SJCRH30 (cell line): ENCODE measurements around the gene STIM2. TPM values are rescaled to one million over a fixed set of nuclear protein-coding genes. Genes with fewer than 3 reads are reported as not detected.

ENCODE experiments used
- DNase-seq, 2 experiments: peaks; one replicate each; pipeline ENCODE4 v3.0.0-alpha.2; 2015 to 2020
- H3K27ac ChIP-seq: fragments of 250-450 bp; sonication (Bioruptor Pico); 2 replicates; pipeline ENCODE4 v1.5.1; 2020; ENCODE audit warnings: mild to moderate bottlenecking, moderate library complexity
- H3K27me3 ChIP-seq: fragments of 250-450 bp; sonication (Bioruptor Pico); 2 replicates; pipeline ENCODE4 v1.5.1; 2020; ENCODE audit warnings: mild to moderate bottlenecking, moderate library complexity
- H3K36me3 ChIP-seq: fragments of 250-450 bp; sonication (Bioruptor Pico); 2 replicates; pipeline ENCODE4 v1.5.1; 2020; ENCODE audit warnings: mild to moderate bottlenecking, moderate library complexity
- H3K4me1 ChIP-seq: fragments of 250-450 bp; sonication (Bioruptor Pico); 2 replicates; pipeline ENCODE4 v1.5.1; 2020; ENCODE audit warnings: mild to moderate bottlenecking, moderate library complexity
- H3K4me3 ChIP-seq: fragments of 250-450 bp; sonication (Bioruptor Pico); 2 replicates; pipeline ENCODE4 v1.5.1; 2020; ENCODE audit warnings: mild to moderate bottlenecking, moderate library complexity
- H3K9me3 ChIP-seq: fragments of 250-450 bp; sonication (Bioruptor Pico); replicated peaks from 2 replicates; pipeline ENCODE4 v1.5.1; 2020; ENCODE audit warnings: mild to moderate bottlenecking, moderate library complexity
- total RNA-seq: library from RNA; depleted of rRNA; stranded (reverse); fragments of >200 nt; shearing (Covaris generic); gene quantifications from 2 replicates; pipeline ENCODE4 v1.2.3, GENCODE V29; 2014

STIM2 gene
- total RNA-seq, 1 experiment from 2014 or later: 33.7 TPM

GRCh38 chr4:26931451-26931850, 70.8 kb downstream of the STIM2 start:
- no peak for DNase-seq
- H3K27me3 ChIP-seq: no peaks in the 10 kb centered on the region
- H3K27ac ChIP-seq: no peak overlapping the region
- 0 out of 2 replicates have a peak, but pooled peaks cover 2% of the 10 kb centered on the region for H3K4me1 ChIP-seq
- H3K4me3 ChIP-seq: no peak overlapping the region
- H3K36me3 ChIP-seq: peaks cover 7% of the 10 kb centered on the region; the same call in 1 of the 2 replicates
- H3K9me3 ChIP-seq: no peaks in the 10 kb centered on the region

GRCh38 chr4:26931966-26932365, 71.3 kb downstream of the STIM2 start:
- 0 out of 2 replicates have a peak, but pooled peaks cover 3% of the 10 kb centered on the region for H3K4me1 ChIP-seq
- no peaks in the 10 kb centered on the region for H3K9me3 ChIP-seq
- H3K36me3 ChIP-seq: peaks cover 7% of the 10 kb centered on the region; the same call in 1 of the 2 replicates
- DNase-seq: no peak
- H3K4me3 ChIP-seq: no peak overlapping the region
- no peak overlapping the region for H3K27ac ChIP-seq
- H3K27me3 ChIP-seq: no peaks in the 10 kb centered on the region

- H3K9me3 ChIP-seq: no peaks in the 10 kb centered on the region
- no peak for DNase-seq
- H3K4me1 ChIP-seq: 0 out of 2 replicates have a peak, but pooled peaks cover 3% of the 10 kb centered on the region
- no peak overlapping the region for H3K4me3 ChIP-seq
- no peak overlapping the region for H3K27ac ChIP-seq
- peaks cover 4% of the 10 kb centered on the region; the same call in 1 of the 2 replicates for H3K36me3 ChIP-seq
- no peaks in the 10 kb centered on the region for H3K27me3 ChIP-seq
These were observed 74.8 kb downstream of the STIM2 start for GRCh38 chr4:26935397-26935796.

GRCh38 chr4:26936284-26937065, 75.8 kb downstream of the STIM2 start:
- Histone ChIP-seq H3K27me3 (no peaks in the 10 kb centered on the region), H3K4me1 (0 out of 2 replicates have a peak, but pooled peaks cover 3% of the 10 kb centered on the region), H3K4me3 (no peak overlapping the region), H3K9me3 (no peaks in the 10 kb centered on the region), H3K36me3 (peaks cover 4% of the 10 kb centered on the region; the same call in 1 of the 2 replicates), H3K27ac (no peak overlapping the region)
- DNase-seq: peak in 1 of 2 experiments; percentile 20

GRCh38 chr4:26937139-26937538, 76.5 kb downstream of the STIM2 start:
- H3K4me1 ChIP-seq: 0 out of 2 replicates have a peak, but pooled peaks cover 3% of the 10 kb centered on the region
- peaks cover 4% of the 10 kb centered on the region; the same call in 1 of the 2 replicates for H3K36me3 ChIP-seq
- no peaks in the 10 kb centered on the region for H3K9me3 ChIP-seq
- no peaks in the 10 kb centered on the region for H3K27me3 ChIP-seq
- H3K27ac ChIP-seq: no peak overlapping the region
- H3K4me3 ChIP-seq: no peak overlapping the region
- no peak for DNase-seq

GRCh38 chr4:26937567-26937966, 76.9 kb downstream of the STIM2 start:
- no peak overlapping the region for H3K4me3 ChIP-seq
- no peaks in the 10 kb centered on the region for H3K27me3 ChIP-seq
- DNase-seq: no peak
- no peak overlapping the region for H3K27ac ChIP-seq
- H3K36me3 ChIP-seq: peaks cover 4% of the 10 kb centered on the region; the same call in 1 of the 2 replicates
- H3K9me3 ChIP-seq: no peaks in the 10 kb centered on the region
- 0 out of 2 replicates have a peak, but pooled peaks cover 3% of the 10 kb centered on the region for H3K4me1 ChIP-seq

GRCh38 chr4:26938516-26938915, 77.9 kb downstream of the STIM2 start:
- DNase-seq: no peak
- peaks cover 4% of the 10 kb centered on the region; the same call in 1 of the 2 replicates for H3K36me3 ChIP-seq
- H3K9me3 ChIP-seq: no peaks in the 10 kb centered on the region
- no peak overlapping the region for H3K4me3 ChIP-seq
- H3K27ac ChIP-seq: no peak overlapping the region
- H3K4me1 ChIP-seq: 0 out of 2 replicates have a peak, but pooled peaks cover 3% of the 10 kb centered on the region
- H3K27me3 ChIP-seq: no peaks in the 10 kb centered on the region

GRCh38 chr4:26941951-26942350, 81.3 kb downstream of the STIM2 start:
- Histone ChIP-seq H3K4me1 (no peaks in the 10 kb centered on the region), H3K27ac (no peak overlapping the region), H3K36me3 (peaks cover 4% of the 10 kb centered on the region; the same call in 1 of the 2 replicates), H3K9me3 (no peaks in the 10 kb centered on the region), H3K27me3 (no peaks in the 10 kb centered on the region), H3K4me3 (no peak overlapping the region)
- DNase-seq: no peak

GRCh38 chr4:26942871-26943270, 82.2 kb downstream of the STIM2 start:
- no peaks in the 10 kb centered on the region for H3K4me1 ChIP-seq
- H3K9me3 ChIP-seq: no peaks in the 10 kb centered on the region
- no peak overlapping the region for H3K4me3 ChIP-seq
- H3K36me3 ChIP-seq: peaks cover 4% of the 10 kb centered on the region; the same call in 1 of the 2 replicates
- no peak overlapping the region for H3K27ac ChIP-seq
- H3K27me3 ChIP-seq: no peaks in the 10 kb centered on the region
- no peak for DNase-seq

- Histone ChIP-seq H3K27ac (no peak overlapping the region), H3K4me1 (no peaks in the 10 kb centered on the region), H3K4me3 (no peak overlapping the region), H3K9me3 (no peaks in the 10 kb centered on the region), H3K36me3 (peaks cover 4% of the 10 kb centered on the region; the same call in 1 of the 2 replicates), H3K27me3 (no peaks in the 10 kb centered on the region)
- no peak for DNase-seq
These were observed 82.8 kb downstream of the STIM2 start for GRCh38 chr4:26943391-26943790.

GRCh38 chr4:26945794-26946193, 85.2 kb downstream of the STIM2 start:
- Histone ChIP-seq H3K36me3 (no peaks in the 10 kb centered on the region), H3K27me3 (no peaks in the 10 kb centered on the region), H3K27ac (no peak overlapping the region), H3K4me1 (no peaks in the 10 kb centered on the region), H3K9me3 (0 out of 2 replicates have a peak, but pooled peaks cover 4% of the 10 kb centered on the region), H3K4me3 (no peak overlapping the region)
- DNase-seq: no peak

GRCh38 chr4:26947318-26947717, 86.7 kb downstream of the STIM2 start:
- H3K4me1 ChIP-seq: no peaks in the 10 kb centered on the region
- no peak overlapping the region for H3K4me3 ChIP-seq
- no peaks in the 10 kb centered on the region for H3K36me3 ChIP-seq
- DNase-seq: no peak
- H3K27me3 ChIP-seq: no peaks in the 10 kb centered on the region
- no peak overlapping the region for H3K27ac ChIP-seq
- H3K9me3 ChIP-seq: 0 out of 2 replicates have a peak, but pooled peaks cover 4% of the 10 kb centered on the region

- Histone ChIP-seq H3K27me3 (no peaks in the 10 kb centered on the region), H3K27ac (no peak overlapping the region), H3K36me3 (no peaks in the 10 kb centered on the region), H3K4me1 (no peaks in the 10 kb centered on the region; the same call in 1 of the 2 replicates), H3K9me3 (0 out of 2 replicates have a peak, but pooled peaks cover 4% of the 10 kb centered on the region), H3K4me3 (no peak overlapping the region)
- DNase-seq: no peak
These were observed 89.8 kb downstream of the STIM2 start for GRCh38 chr4:26950446-26950845.

- DNase-seq: no peak
- no peak overlapping the region for H3K27ac ChIP-seq
- 0 out of 2 replicates have a peak, but pooled peaks cover 4% of the 10 kb centered on the region for H3K9me3 ChIP-seq
- no peaks in the 10 kb centered on the region; the same call in 1 of the 2 replicates for H3K4me1 ChIP-seq
- no peak overlapping the region for H3K4me3 ChIP-seq
- H3K36me3 ChIP-seq: no peaks in the 10 kb centered on the region; the same call in 1 of the 2 replicates
- no peaks in the 10 kb centered on the region for H3K27me3 ChIP-seq
These were observed 92.2 kb downstream of the STIM2 start for GRCh38 chr4:26952891-26953290.

- Histone ChIP-seq H3K36me3 (no peaks in the 10 kb centered on the region; the same call in 1 of the 2 replicates), H3K27ac (no peak overlapping the region), H3K27me3 (no peaks in the 10 kb centered on the region), H3K4me3 (no peak overlapping the region), H3K4me1 (no peaks in the 10 kb centered on the region; the same call in 1 of the 2 replicates), H3K9me3 (0 out of 2 replicates have a peak, but pooled peaks cover 4% of the 10 kb centered on the region)
- no peak for DNase-seq
These were observed 92.7 kb downstream of the STIM2 start for GRCh38 chr4:26953366-26953765.
